ENCODE data around the gene LURAP1L.
A peak's percentile ranks its signal among the peaks of the same experiment; 100 is the strongest.

The LURAP1L gene, protein sequence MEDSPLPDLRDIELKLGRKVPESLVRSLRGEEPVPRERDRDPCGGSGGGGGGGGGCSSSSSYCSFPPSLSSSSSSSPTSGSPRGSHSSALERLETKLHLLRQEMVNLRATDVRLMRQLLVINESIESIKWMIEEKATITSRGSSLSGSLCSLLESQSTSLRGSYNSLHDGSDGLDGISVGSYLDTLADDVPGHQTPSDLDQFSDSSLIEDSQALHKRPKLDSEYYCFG

DNA sequence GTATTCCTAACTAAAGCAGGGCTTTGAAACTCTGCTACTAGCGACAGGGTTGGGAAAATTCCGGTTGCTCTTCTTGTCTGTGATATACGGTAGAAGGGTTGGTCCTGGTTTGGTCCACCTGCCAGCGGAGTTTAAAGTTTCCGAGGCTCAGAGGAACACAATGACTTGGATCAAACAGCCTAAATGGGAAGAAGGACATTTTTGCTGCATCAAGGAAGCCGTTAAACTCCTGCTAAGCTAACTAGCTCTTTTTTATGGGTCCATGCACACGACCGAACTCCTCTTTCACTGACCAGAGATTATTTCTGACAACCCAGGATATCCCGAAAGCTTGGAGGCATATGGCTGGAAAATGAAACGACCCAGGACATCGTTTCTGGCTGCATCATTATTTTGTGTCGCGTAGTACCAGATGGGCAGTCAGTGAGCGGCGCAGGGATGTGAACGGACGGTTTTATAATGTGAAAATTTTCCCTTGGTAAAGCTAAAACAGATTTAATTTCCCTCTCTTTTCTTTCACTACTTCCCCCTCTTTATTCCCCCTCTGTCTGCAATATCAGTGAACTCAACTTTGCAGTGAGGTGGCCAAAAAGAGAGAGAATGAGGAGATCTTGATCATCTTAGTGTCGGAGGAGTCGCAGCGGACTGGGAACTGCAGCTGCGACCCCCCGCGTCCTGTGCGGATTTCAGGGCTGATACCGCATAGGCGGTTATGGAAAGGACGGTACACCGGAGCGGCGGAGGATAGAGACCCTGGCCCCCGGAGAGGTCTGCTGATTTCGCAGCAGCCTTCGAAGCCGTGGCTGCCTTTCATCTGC, at the start of gene LURAP1L:
LURAP1L (plus strand) TSS at position 160 of the 818 bp plus-strand sequence. CDS start 696 bp downstream, outside the sequence.
- no peaks in the 10 kb centered on the region for H3K27me3 ChIP-seq (ENCODE audit: control insufficient read depth in 5 of 5, insufficient read depth in 4 of 5, low read length in 5 of 5)
- H3K9ac ChIP-seq (ENCODE audit: low read length in 5 of 5): peak within 1 kb of the TSS; percentile 63 to 94 (median 72)
- peak within 1 kb of the TSS; percentile 85 for H3K27ac ChIP-seq (ENCODE audit: low read depth, low read length)
- H3K4me3 ChIP-seq (ENCODE audit: low read depth in 1 of 5, low read length in 5 of 5): peak within 1 kb of the TSS; percentile 90 to 100 (median 92)
- peaks cover 0 to 3% (median 0%) of the 10 kb centered on the region in 5 donors for H3K9me3 ChIP-seq (ENCODE audit: control insufficient read depth in 5 of 5, low read length in 5 of 5)
- H3K4me1 ChIP-seq (ENCODE audit: control insufficient read depth in 5 of 5, insufficient read depth in 5 of 5, low read length in 5 of 5): peaks cover 0 to 52% (median 40%) of the 10 kb centered on the region in 5 donors
- H3K36me3 ChIP-seq (ENCODE audit: control insufficient read depth in 5 of 5, insufficient read depth in 5 of 5, low read length in 5 of 5): no peaks in the 10 kb centered on the region

DNA sequence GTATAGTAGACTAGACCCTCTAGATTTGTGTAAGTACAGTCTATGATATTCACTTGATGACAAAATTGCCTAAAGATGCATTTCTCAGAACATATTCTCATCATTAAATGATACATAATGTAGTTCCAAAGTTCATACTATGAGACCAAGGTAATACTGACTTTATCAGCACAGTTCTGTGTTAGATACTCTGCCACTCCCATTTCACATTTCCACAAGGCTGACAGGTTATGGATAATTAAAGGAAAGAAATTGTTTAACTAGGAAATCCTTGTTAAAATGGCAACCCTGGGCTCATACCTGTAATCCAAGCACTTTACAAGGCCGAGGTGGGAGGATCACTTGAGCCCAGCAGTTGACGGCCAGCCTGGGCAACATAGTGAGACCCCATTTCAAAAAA, 48.0 kb upstream of the LURAP1L start:
- Histone ChIP-seq H3K27me3 (ENCODE audit: control insufficient read depth in 5 of 5, insufficient read depth in 4 of 5, low read length in 5 of 5) (no peaks in the 10 kb centered on the region), H3K4me1 (ENCODE audit: control insufficient read depth in 5 of 5, insufficient read depth in 5 of 5, low read length in 5 of 5) (no peaks in the 10 kb centered on the region), H3K27ac (ENCODE audit: low read depth, low read length) (no peak overlapping the region), H3K9ac (ENCODE audit: low read length in 5 of 5) (no peak overlapping the region), H3K36me3 (ENCODE audit: control insufficient read depth in 5 of 5, insufficient read depth in 5 of 5, low read length in 5 of 5) (no peaks in the 10 kb centered on the region), H3K9me3 (ENCODE audit: control insufficient read depth in 5 of 5, low read length in 5 of 5) (no peaks in the 10 kb centered on the region), H3K4me3 (ENCODE audit: low read depth in 1 of 5, low read length in 5 of 5) (no peak overlapping the region)

DNA sequence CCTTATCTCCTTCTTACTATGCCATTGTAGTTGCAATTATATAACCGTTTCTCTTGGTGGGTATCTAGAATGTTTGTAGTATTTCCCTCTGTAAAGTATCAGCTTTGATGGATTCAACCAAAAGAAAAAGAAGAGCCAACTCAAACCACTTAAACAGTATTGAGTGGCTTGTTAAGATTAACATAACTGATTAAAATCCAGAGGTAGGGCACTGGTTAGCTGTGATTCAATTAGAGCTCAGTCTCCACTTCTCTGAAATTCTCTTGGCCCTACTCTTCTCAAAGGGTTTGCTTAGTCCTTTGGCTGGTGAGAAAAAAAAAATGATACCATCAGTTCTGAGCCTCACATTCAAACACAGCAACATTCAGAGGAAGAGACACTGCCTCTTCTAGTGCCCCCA, 44.6 kb upstream of the LURAP1L start:
- Histone ChIP-seq H3K36me3 (ENCODE audit: control insufficient read depth in 5 of 5, insufficient read depth in 5 of 5, low read length in 5 of 5) (no peaks in the 10 kb centered on the region), H3K4me1 (ENCODE audit: control insufficient read depth in 5 of 5, insufficient read depth in 5 of 5, low read length in 5 of 5) (no peaks in the 10 kb centered on the region), H3K9ac (ENCODE audit: low read length in 5 of 5) (no peak overlapping the region), H3K27ac (ENCODE audit: low read depth, low read length) (no peak overlapping the region), H3K4me3 (ENCODE audit: low read depth in 1 of 5, low read length in 5 of 5) (no peak overlapping the region), H3K9me3 (ENCODE audit: control insufficient read depth in 5 of 5, low read length in 5 of 5) (peaks cover 0 to 10% (median 3%) of the 10 kb centered on the region in 5 donors), H3K27me3 (ENCODE audit: control insufficient read depth in 5 of 5, insufficient read depth in 4 of 5, low read length in 5 of 5) (no peaks in the 10 kb centered on the region)

DNA sequence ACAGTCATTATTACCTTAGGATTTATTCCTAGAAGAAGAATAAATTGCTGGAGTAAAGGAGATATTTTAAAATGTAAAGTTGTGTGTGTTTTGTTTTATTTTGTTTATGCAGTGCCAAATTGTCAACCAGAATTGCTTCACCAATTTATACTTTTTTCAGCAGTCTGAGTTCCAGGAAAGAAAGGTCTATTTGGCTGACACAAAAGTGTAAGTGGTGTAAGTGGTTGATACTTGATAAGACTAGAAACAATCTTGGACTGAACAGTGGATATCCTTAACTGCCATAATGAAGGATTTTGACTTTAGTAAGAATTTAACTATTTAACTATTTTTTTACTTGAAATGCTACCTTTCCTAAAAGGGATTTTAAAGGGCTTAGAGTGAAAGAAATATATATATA, 43.9 kb upstream of the LURAP1L start:
- Histone ChIP-seq H3K4me1 (ENCODE audit: control insufficient read depth in 5 of 5, insufficient read depth in 5 of 5, low read length in 5 of 5) (peaks cover 0 to 3% (median 0%) of the 10 kb centered on the region in 5 donors), H3K27me3 (ENCODE audit: control insufficient read depth in 5 of 5, insufficient read depth in 4 of 5, low read length in 5 of 5) (no peaks in the 10 kb centered on the region), H3K9me3 (ENCODE audit: control insufficient read depth in 5 of 5, low read length in 5 of 5) (peaks cover 0 to 12% (median 3%) of the 10 kb centered on the region in 5 donors), H3K4me3 (ENCODE audit: low read depth in 1 of 5, low read length in 5 of 5) (no peak overlapping the region), H3K36me3 (ENCODE audit: control insufficient read depth in 5 of 5, insufficient read depth in 5 of 5, low read length in 5 of 5) (no peaks in the 10 kb centered on the region), H3K27ac (ENCODE audit: low read depth, low read length) (no peak overlapping the region), H3K9ac (ENCODE audit: low read length in 5 of 5) (no peak overlapping the region)

DNA sequence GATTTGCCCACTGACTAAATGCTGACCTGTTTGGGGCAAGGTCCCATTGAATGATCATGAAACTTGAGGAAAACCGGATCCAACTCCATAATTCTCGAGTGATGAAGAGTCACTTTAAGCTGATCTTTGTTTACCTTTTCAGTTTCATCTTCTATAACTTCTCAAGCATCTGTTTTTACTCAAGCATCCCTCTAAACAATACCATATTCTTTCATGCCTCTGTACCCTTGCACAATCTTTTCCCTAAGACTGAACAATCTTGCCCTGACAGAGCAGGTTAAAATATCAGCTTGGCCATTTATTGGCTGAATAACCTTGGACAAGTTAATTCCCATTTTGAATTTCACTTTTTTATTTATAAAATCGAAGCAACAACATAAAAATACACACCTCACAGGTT, 41.8 kb upstream of the LURAP1L start:
- no peak overlapping the region for H3K27ac ChIP-seq (ENCODE audit: low read depth, low read length)
- H3K9ac ChIP-seq (ENCODE audit: low read length in 5 of 5): no peak overlapping the region
- H3K4me1 ChIP-seq (ENCODE audit: control insufficient read depth in 5 of 5, insufficient read depth in 5 of 5, low read length in 5 of 5): peaks cover 0 to 4% (median 0%) of the 10 kb centered on the region in 5 donors
- peaks cover 0 to 12% (median 3%) of the 10 kb centered on the region in 5 donors for H3K9me3 ChIP-seq (ENCODE audit: control insufficient read depth in 5 of 5, low read length in 5 of 5)
- H3K36me3 ChIP-seq (ENCODE audit: control insufficient read depth in 5 of 5, insufficient read depth in 5 of 5, low read length in 5 of 5): no peaks in the 10 kb centered on the region
- H3K4me3 ChIP-seq (ENCODE audit: low read depth in 1 of 5, low read length in 5 of 5): no peak overlapping the region
- no peaks in the 10 kb centered on the region for H3K27me3 ChIP-seq (ENCODE audit: control insufficient read depth in 5 of 5, insufficient read depth in 4 of 5, low read length in 5 of 5)

DNA sequence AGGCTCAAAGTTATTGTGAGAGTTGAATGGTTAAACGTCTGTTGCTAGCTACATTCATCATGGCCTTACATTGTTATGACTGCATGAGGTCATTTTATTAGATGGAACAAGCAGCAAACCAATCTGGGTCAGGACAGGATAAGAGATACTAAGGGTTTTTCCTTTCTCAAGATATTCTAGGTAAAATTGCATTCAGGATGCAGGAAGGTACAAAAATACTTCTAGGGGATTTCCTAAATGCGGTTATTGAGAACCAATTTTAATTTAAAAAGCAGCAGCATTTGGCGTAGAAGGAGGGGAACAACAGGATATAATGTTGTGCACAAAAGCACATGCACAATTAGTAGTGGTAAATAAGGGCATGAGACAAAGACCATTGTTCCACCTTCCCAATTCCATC, 39.2 kb upstream of the LURAP1L start:
- no peak overlapping the region for H3K27ac ChIP-seq (ENCODE audit: low read depth, low read length)
- no peak overlapping the region for H3K9ac ChIP-seq (ENCODE audit: low read length in 5 of 5)
- H3K36me3 ChIP-seq (ENCODE audit: control insufficient read depth in 5 of 5, insufficient read depth in 5 of 5, low read length in 5 of 5): no peaks in the 10 kb centered on the region
- no peak overlapping the region for H3K4me3 ChIP-seq (ENCODE audit: low read depth in 1 of 5, low read length in 5 of 5)
- peaks cover 0 to 12% (median 3%) of the 10 kb centered on the region in 5 donors for H3K9me3 ChIP-seq (ENCODE audit: control insufficient read depth in 5 of 5, low read length in 5 of 5)
- H3K4me1 ChIP-seq (ENCODE audit: control insufficient read depth in 5 of 5, insufficient read depth in 5 of 5, low read length in 5 of 5): peaks cover 0 to 4% (median 0%) of the 10 kb centered on the region in 5 donors
- no peaks in the 10 kb centered on the region for H3K27me3 ChIP-seq (ENCODE audit: control insufficient read depth in 5 of 5, insufficient read depth in 4 of 5, low read length in 5 of 5)

DNA sequence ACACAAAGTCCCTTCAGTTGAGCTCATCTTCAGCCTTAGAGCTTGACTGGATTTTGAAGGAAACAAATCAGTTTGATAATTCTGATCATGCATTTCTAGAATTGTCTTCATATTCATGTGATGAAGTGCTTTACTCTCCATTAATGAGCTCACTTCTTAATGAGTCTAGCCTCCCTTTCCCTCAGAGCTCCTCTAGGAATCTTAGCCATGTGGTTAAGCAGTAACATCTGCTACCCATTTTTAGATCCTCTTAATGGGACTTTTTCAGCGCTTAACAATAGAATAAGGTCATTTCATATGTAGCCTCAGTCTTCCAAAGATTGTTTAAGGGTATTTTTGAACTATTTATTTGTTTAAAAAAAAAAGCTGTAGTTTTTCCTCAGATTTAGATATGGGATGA, 36.9 kb upstream of the LURAP1L start:
- H3K4me3 ChIP-seq (ENCODE audit: low read depth in 1 of 5, low read length in 5 of 5): no peak overlapping the region
- peaks cover 0 to 4% (median 0%) of the 10 kb centered on the region in 5 donors for H3K4me1 ChIP-seq (ENCODE audit: control insufficient read depth in 5 of 5, insufficient read depth in 5 of 5, low read length in 5 of 5)
- no peak overlapping the region for H3K27ac ChIP-seq (ENCODE audit: low read depth, low read length)
- H3K36me3 ChIP-seq (ENCODE audit: control insufficient read depth in 5 of 5, insufficient read depth in 5 of 5, low read length in 5 of 5): no peaks in the 10 kb centered on the region
- no peaks in the 10 kb centered on the region for H3K27me3 ChIP-seq (ENCODE audit: control insufficient read depth in 5 of 5, insufficient read depth in 4 of 5, low read length in 5 of 5)
- peaks cover 0 to 12% (median 3%) of the 10 kb centered on the region in 5 donors for H3K9me3 ChIP-seq (ENCODE audit: control insufficient read depth in 5 of 5, low read length in 5 of 5)
- H3K9ac ChIP-seq (ENCODE audit: low read length in 5 of 5): no peak overlapping the region

DNA sequence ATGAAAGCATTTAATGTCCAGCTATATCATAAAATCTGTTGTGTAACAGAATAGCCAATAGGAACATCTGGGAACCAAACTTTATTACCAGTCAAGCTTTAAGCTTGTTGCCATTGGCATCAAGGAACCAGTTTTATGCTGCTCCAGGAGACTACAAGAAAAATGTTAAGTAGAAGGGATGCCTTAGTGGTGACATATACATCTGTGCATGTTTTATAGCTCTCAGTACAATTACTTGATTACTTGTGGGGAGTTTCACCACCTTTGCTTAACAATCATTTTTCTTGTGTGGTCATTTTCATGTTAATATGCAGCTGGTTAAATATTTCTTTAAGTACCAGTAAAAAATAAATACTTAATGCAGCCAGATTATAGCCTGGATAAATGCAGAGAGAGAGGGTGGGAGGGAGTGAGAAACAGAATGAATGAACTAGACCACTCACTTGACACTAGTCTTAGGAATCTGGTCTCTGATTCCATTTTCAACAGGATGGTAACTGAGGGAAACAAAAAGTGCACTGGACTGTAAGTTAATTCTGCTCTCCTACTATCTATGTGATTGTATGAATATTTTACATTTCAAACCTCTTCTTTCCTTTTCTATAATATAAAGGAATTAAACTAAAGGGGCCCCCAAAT, 35.7 kb upstream of the LURAP1L start:
- H3K4me3 ChIP-seq (ENCODE audit: low read depth in 1 of 5, low read length in 5 of 5): no peak overlapping the region
- H3K4me1 ChIP-seq (ENCODE audit: control insufficient read depth in 5 of 5, insufficient read depth in 5 of 5, low read length in 5 of 5): peaks cover 0 to 4% (median 0%) of the 10 kb centered on the region in 5 donors
- no peak overlapping the region for H3K27ac ChIP-seq (ENCODE audit: low read depth, low read length)
- H3K9me3 ChIP-seq (ENCODE audit: control insufficient read depth in 5 of 5, low read length in 5 of 5): peaks cover 0 to 12% (median 3%) of the 10 kb centered on the region in 5 donors
- H3K27me3 ChIP-seq (ENCODE audit: control insufficient read depth in 5 of 5, insufficient read depth in 4 of 5, low read length in 5 of 5): no peaks in the 10 kb centered on the region
- H3K9ac ChIP-seq (ENCODE audit: low read length in 5 of 5): no peak overlapping the region
- no peaks in the 10 kb centered on the region for H3K36me3 ChIP-seq (ENCODE audit: control insufficient read depth in 5 of 5, insufficient read depth in 5 of 5, low read length in 5 of 5)

DNA sequence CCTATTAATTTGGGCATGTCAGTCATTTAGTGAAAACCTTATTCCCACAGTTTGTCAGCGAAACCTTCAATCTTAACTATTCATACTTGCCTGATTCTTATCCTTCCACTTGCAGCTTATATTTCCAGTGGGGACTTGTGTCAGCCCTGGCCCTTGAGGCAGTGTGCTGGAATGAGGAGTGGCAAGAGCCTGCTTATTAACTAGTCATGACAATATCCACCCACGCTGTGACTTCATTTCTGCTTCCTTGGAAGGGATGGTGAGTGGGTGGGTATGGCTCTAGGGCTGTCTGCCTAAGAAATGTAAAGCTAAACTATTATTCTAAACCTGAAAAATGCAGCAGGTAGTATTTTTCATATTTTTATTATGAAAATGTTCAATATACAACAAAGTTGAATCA, 34.0 kb upstream of the LURAP1L start:
- Histone ChIP-seq H3K27ac (ENCODE audit: low read depth, low read length) (no peak overlapping the region), H3K4me1 (ENCODE audit: control insufficient read depth in 5 of 5, insufficient read depth in 5 of 5, low read length in 5 of 5) (peaks cover 0 to 2% (median 0%) of the 10 kb centered on the region in 5 donors), H3K36me3 (ENCODE audit: control insufficient read depth in 5 of 5, insufficient read depth in 5 of 5, low read length in 5 of 5) (no peaks in the 10 kb centered on the region), H3K4me3 (ENCODE audit: low read depth in 1 of 5, low read length in 5 of 5) (no peak overlapping the region), H3K9ac (ENCODE audit: low read length in 5 of 5) (no peak overlapping the region), H3K9me3 (ENCODE audit: control insufficient read depth in 5 of 5, low read length in 5 of 5) (peaks cover 0 to 3% (median 0%) of the 10 kb centered on the region in 5 donors), H3K27me3 (ENCODE audit: control insufficient read depth in 5 of 5, insufficient read depth in 4 of 5, low read length in 5 of 5) (no peaks in the 10 kb centered on the region)

DNA sequence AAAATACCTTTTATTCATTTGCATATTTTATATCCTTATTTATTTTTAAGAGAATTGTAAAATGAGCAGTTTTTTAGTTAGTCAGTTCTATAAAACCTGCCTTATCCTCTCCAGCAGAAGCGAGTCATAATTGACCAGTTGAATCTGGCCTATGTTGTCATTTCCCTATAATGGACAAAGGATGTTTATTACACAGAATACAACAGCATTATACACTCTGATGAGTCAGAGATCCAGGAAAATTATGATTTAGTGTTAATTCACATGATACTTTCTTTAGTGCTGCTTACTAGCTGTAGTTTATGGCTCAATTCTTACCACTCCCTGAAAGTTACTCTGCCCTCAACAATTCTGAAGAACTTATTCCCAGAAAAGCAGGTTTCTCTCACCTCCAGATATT, 26.8 kb upstream of the LURAP1L start:
- no peak overlapping the region for H3K27ac ChIP-seq (ENCODE audit: low read depth, low read length)

More for the DNA sequence above, 26.8 kb upstream of the LURAP1L start:
- H3K27me3 ChIP-seq (ENCODE audit: control insufficient read depth in 5 of 5, insufficient read depth in 4 of 5, low read length in 5 of 5): no peaks in the 10 kb centered on the region
- H3K36me3 ChIP-seq (ENCODE audit: control insufficient read depth in 5 of 5, insufficient read depth in 5 of 5, low read length in 5 of 5): no peaks in the 10 kb centered on the region
- no peaks in the 10 kb centered on the region for H3K4me1 ChIP-seq (ENCODE audit: control insufficient read depth in 5 of 5, insufficient read depth in 5 of 5, low read length in 5 of 5)
- H3K9ac ChIP-seq (ENCODE audit: low read length in 5 of 5): no peak overlapping the region
- no peak overlapping the region for H3K4me3 ChIP-seq (ENCODE audit: low read depth in 1 of 5, low read length in 5 of 5)
- no peaks in the 10 kb centered on the region for H3K9me3 ChIP-seq (ENCODE audit: control insufficient read depth in 5 of 5, low read length in 5 of 5)

Measured in subcutaneous abdominal adipose tissue (tissue), 5 donors.